Cardiac muscle cell (in vitro differentiated cells and primary cell): ENCODE data around the gene ERFE. TPM values are rescaled to one million over a fixed set of nuclear protein-coding genes. Genes with fewer than 3 reads are reported as not detected.

Source experiments
- DNase-seq, 2 donors: peaks; one replicate each; pipeline versions ENCODE4 v3.0.0 to v3.0.0-alpha.2; 2010 to 2017; ENCODE audit warnings: low read depth in 1 of 2, low spot score in 1 of 2
- H3K27ac ChIP-seq: fragments of 200-600 bp; sonication (generic); 2 replicates; pipeline ENCODE4 v1.5.1; 2016
- H3K27me3 ChIP-seq: fragments of 200-600 bp; sonication (generic); 2 replicates; pipeline ENCODE4 v1.6.0; 2016; ENCODE audit warnings: control low read depth
- H3K36me3 ChIP-seq: fragments of 200-600 bp; sonication (generic); 2 replicates; pipeline ENCODE4 v1.5.1; 2016; ENCODE audit warnings: control low read depth
- H3K4me1 ChIP-seq: fragments of 200-600 bp; sonication (generic); 2 replicates; pipeline ENCODE4 v1.8.1; 2017; ENCODE audit warnings: low read depth, mild to moderate bottlenecking, mixed run types
- H3K4me3 ChIP-seq: fragments of 200-600 bp; sonication (generic); 2 replicates; pipeline ENCODE4 v1.5.1; 2016; ENCODE audit warnings: mild to moderate bottlenecking
- H3K9me3 ChIP-seq: fragments of 200-600 bp; sonication (generic); 2 replicates; pipeline ENCODE4 v1.5.1; 2017; ENCODE audit warnings: low read depth, mild to moderate bottlenecking, control low read depth
- polyA plus RNA-seq: library from polyadenylated mRNA; unstranded; fragments of >200 nt; fragmentation: Nextera tagmentation; extraction: Ambion mirVana; gene quantifications from 2 replicates; pipeline ENCODE4 v1.2.1, GENCODE V29; 2016
- total RNA-seq: library from RNA; depleted of rRNA; stranded (reverse); fragments of >200 nt; gene quantifications from 2 replicates; pipeline ENCODE4 v1.2.3, GENCODE V29; 2016
- TF ChIP-seq, protein P1 (sequence below): IDR thresholded peaks from 2 replicates; pipeline ENCODE4 v1.5.1; 2012; ENCODE audit warnings: low read depth, mild to moderate bottlenecking, low read length

ERFE gene
- total and polyA plus RNA-seq, 2 experiments from 2014 or later = 0.60 to 1.5 TPM

DNA sequence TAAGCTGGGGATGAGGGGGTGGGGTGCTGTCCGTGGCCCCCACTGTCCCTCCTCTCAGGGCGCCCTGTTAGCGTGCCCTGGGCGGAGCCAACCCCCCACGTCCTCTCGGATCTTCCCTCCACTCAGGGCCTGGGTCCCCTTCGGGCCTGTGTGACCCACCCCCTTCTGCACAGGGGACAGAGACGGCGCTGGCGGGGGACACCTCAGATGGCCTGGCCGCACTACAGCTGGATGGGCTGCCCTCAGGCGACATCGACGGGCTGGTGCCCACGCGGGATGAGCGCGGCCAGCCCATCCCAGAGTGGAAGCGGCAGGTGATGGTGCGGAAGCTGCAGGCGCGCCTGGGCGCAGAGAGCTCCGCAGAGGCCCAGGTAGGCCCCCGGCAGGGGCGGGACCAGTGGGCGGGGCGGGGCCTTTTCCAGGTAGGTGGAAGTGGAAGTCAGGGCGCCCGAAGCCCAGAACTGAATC lies 30.2 kb upstream of the ERFE start:
- TF ChIP-seq, protein P1, sequence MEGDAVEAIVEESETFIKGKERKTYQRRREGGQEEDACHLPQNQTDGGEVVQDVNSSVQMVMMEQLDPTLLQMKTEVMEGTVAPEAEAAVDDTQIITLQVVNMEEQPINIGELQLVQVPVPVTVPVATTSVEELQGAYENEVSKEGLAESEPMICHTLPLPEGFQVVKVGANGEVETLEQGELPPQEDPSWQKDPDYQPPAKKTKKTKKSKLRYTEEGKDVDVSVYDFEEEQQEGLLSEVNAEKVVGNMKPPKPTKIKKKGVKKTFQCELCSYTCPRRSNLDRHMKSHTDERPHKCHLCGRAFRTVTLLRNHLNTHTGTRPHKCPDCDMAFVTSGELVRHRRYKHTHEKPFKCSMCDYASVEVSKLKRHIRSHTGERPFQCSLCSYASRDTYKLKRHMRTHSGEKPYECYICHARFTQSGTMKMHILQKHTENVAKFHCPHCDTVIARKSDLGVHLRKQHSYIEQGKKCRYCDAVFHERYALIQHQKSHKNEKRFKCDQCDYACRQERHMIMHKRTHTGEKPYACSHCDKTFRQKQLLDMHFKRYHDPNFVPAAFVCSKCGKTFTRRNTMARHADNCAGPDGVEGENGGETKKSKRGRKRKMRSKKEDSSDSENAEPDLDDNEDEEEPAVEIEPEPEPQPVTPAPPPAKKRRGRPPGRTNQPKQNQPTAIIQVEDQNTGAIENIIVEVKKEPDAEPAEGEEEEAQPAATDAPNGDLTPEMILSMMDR = no peak
- DNase-seq = no peak
- Histone ChIP-seq H3K4me1 (peaks cover 7% of the 10 kb centered on the region), H3K9me3 (no peaks in the 10 kb centered on the region), H3K27ac (no peak overlapping the region), H3K36me3 (no peaks in the 10 kb centered on the region), H3K27me3 (no peaks in the 10 kb centered on the region), H3K4me3 (no peak overlapping the region)

DNA sequence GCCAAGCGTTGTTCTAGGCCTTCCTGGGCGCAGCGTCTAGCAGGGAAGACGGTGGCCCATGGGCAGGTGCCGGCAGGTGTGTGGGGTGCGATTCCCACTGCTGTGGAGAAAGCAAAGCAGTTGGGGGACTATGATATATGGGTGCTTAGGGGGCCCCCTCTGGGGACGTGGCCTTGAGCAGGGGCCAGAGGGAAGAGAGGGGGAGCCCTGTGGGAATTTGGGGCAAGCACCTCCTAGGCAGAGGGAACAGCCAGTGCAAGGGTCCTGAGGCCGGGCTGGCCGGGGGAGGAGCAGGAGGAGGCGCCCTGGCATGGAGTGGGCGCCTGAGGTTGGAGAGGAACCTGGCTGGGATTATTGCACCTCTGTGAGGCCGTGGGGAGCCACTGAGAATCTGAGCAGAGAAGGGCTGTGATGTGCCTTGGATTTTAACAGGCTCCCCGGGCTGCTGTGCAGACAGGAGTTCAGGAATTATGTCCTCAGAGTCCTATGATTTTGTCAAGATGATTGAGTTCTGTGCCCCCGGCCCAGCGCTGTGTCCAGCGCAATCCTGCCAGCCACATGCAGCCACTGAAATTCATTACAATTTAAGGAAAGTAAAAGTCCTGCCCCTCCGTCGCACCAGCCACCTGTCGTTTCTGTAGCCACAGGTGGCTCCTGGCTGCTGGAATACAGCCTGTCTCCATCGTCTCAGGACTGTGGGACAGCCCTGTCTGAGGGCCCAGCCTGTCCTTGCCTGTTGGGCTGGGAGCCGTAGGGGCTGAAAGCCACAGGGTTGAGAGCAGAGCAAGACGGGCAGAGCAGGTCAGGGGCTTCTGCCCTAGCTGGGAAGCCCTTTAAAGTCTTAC lies 29.4 kb upstream of the ERFE start:
- Histone ChIP-seq H3K27ac (no peak overlapping the region), H3K4me1 (peaks cover 11% of the 10 kb centered on the region), H3K9me3 (no peaks in the 10 kb centered on the region), H3K36me3 (no peaks in the 10 kb centered on the region), H3K4me3 (no peak overlapping the region), H3K27me3 (no peaks in the 10 kb centered on the region)
- no peak for DNase-seq
- TF ChIP-seq, protein P1 = no peak

DNA sequence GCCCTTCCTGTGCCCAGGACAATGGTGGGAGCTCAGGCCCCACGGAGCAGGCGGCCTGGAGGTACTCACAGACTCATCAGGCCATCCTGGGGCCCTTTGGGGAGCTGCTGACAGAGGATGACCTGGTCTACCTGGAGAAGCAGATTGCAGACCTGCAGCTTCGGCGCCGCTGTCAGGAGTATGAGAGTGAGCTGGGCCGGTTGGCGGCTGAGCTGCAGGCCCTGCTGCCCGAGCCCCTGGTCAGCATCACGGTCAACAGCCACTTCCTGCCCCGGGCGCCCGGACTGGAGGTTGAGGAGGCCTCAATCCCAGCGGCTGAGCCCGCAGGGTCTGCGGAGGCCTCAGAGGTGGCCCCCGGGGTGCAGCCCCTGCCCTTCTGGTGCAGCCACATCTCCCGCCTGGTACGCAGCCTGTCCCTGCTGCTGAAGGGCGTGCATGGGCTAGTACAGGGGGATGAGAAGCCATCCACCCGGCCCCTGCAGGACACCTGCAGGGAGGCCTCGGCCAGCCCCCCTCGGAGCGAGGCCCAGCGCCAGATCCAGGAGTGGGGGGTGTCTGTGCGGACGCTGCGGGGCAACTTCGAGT lies 28.6 kb upstream of the ERFE start:
- Histone ChIP-seq H3K4me3 (no peak overlapping the region), H3K36me3 (no peaks in the 10 kb centered on the region), H3K4me1 (peaks cover 11% of the 10 kb centered on the region), H3K27ac (no peak overlapping the region), H3K27me3 (no peaks in the 10 kb centered on the region), H3K9me3 (no peaks in the 10 kb centered on the region)
- DNase-seq = no peak
- TF ChIP-seq, protein P1 = no peak

DNA sequence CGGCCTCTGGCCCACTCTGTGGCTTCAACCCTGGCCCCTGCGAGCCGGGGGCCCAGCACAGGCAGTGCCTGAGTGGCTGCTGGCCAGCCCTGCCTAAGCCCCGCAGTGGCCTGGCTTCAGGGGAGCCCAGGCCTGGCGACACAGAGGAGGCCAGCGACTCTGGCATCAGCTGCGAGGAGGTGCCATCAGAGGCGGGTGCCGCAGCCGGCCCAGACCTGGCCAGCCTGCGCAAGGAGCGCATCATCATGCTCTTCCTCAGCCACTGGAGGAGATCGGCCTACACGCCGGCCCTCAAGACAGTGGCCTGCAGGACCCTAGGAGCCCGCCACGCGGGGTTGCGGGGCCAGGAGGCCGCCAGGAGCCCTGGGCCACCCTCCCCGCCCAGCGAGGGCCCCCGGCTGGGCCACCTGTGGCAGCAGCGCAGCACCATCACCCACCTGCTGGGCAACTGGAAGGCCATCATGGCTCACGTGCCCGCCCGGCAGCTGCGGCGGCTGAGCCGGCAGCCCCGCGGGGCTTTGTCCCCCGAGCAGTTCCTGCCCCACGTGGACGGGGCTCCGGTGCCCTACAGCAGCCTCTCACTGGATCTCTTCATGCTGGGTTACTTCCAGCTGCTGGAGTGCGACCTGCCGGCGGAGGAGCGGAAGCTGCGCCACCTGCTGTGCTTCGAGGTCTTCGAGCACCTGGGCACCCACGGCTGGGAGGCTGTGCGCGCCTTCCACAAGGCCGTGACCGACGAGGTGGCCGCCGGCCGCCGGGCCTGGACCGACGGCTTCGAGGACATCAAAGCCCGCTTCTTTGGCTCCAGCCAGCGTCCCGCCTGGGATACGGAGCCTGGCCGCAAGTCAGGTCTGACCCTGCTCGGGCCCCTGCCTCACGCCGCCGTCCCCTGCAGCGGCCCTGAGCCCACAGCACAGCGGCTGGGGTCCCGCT lies 27.8 kb upstream of the ERFE start:
- H3K4me3 ChIP-seq = no peak overlapping the region
- TF ChIP-seq, protein P1 = no peak
- no peak for DNase-seq

DNA sequence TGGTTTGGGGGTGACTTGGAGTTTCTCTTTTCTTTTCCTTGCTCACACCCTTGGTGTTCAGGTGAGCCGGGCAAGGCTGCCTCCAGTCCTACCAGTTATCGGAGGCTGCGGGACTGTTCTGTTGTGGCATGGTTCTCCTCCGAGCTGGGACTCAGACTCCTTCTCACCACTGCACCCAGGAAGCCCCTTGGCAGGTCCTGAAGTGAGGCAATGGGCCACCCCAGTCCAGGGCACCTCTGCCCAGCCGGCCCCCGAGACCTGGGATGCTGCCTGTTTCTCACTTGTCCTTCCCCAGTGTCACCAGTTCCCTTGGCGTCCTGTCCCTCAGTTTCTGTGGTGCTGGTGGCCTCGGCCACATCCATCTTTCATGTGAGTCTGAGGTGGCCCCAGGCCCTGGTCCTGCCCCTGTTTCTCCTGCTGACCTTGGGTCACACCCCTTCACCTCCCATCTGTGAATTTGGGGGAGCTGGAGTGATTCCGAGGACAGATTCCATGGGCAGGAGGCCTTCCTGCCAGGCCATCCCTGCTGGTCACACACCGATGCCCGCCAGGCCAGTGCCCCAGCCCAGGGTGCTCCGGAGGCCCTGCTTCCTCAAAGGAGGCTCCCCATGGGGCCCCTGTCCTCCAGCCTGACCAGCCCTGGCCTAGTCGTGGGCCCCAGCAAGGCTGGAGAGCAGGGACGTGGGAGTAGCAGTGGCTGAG lies 26.9 kb upstream of the ERFE start:
- H3K27ac ChIP-seq = no peak overlapping the region
- no peaks in the 10 kb centered on the region for H3K27me3 ChIP-seq
- H3K9me3 ChIP-seq = no peaks in the 10 kb centered on the region
- peaks cover 17% of the 10 kb centered on the region for H3K4me1 ChIP-seq
- TF ChIP-seq, protein P1 = no peak
- no peaks in the 10 kb centered on the region for H3K36me3 ChIP-seq
- DNase-seq = no peak
- H3K4me3 ChIP-seq = no peak overlapping the region

More for the DNA sequence above, 27.8 kb upstream of the ERFE start:
- Histone ChIP-seq H3K9me3 (no peaks in the 10 kb centered on the region), H3K4me1 (peaks cover 11% of the 10 kb centered on the region), H3K27ac (no peak overlapping the region), H3K27me3 (no peaks in the 10 kb centered on the region), H3K36me3 (no peaks in the 10 kb centered on the region)
